ENCODE measurements around the gene ZNF709.
"Not testable (repeated sequence)": the region's sequence is repeated elsewhere in the genome, so short reads cannot be mapped to it uniquely, and the experiment has no call there.

The ZNF709 gene

DNA sequence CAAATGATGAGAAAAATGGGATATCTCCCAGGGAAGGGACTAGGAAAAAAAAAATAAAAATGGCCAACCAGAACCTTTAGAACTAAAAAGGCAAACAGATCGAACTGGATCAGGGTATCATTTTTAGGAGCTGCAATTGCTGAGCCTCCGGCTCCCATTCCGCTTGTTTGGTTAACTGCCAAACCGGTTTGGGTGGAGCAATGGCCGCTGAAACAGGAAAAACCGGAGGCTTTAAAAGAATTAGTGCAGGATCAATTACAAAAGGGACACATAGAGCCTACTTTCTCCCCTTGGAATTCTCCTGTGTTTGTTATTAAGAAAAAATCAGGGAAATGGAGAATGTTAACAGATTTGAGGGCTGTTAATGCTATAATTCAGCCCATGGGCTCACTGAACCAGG is 31.1 kb downstream of the ZNF709 start:
- H3K4me3 ChIP-seq (ENCODE audit: low read depth, low read length), result no peak overlapping the region

DNA sequence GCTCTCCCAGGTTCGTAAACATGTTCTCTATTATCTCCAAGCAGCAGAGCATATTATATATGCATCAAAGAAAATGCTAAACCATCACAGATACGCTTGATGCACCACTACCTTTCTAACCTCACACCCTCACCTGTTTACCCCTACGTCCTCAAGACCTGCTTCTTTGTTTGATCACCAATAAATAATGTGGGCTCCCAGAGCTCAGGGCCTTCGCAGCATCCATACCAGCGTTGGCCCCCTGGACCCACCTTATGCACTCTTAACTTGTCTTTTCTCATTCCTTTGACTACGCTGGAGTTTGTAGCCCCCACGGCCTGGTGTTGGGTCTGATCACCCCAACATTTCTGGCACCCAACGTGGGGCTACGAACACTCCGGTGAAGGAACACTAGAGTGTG is 33.8 kb downstream of the ZNF709 start:
- H3K4me3 ChIP-seq (ENCODE audit: low read depth, low read length), result no peak overlapping the region

DNA sequence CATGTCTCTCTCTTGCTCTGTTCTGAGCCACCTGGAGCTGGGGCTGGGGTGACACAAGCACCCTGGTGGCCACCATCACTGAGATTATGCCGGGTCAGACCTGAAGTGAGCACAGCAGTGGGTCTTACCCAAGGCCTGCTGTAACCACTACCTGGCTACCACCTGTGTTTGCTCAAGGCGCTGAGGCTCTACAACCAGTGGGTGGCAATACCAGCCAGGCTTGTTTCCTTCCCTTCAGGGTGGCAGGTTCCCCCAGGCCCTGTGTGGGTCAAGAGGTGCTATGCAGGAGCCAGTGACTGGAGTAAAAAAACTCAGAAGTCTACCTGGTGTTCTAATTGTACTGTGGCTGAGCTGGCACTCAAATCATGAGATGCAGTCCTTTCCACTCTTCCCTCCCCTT is 35.8 kb downstream of the ZNF709 start:
- no peak overlapping the region for H3K4me3 ChIP-seq (ENCODE audit: low read depth, low read length)

DNA sequence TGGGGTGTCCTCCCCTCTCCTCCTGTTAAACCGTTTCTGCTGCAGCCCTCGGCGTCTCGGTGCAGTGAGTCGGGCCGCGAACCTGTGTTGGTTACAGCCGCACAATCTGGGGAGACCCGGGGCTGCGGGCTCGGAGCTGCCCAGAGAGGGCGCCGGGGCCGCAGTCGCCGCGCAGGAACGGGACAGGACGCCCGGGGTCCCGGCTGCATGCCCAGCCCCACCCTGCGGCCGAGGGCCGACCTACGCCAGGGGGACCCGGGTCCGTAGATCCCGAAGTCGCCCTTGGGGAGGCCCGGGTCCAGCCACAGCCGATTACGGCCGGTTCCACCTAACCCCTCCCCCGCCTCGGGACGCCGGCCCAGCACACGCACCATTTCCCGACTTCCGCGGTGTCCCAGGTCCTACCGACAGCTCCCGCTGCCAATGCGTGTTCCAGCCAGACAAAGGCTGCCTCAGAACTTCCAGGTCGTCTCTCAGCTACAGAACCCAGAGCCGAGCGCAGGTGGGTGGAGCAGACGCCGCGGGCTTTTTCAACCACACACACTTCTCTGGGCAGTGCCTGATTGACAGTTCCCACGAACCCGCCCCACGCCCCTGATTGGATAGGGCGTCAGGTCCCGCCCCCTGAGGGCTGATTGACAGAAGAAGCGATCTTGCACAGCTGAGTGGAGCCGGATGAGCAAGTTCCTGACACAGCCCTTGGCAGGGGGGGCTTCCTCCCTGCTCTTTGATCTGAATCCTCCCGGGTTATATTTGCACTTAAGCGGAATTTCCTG is 43.9 kb downstream of the ZNF709 start, which contains the start of gene ZNF443:
TSS of gene ZNF443 (minus strand) at position 481 of the 776 bp plus-strand sequence. CDS start at position 374, 107 bp downstream.
- peak within 1 kb of the TSS; percentile 63 for H3K4me3 ChIP-seq (ENCODE audit: low read depth, low read length)

DNA sequence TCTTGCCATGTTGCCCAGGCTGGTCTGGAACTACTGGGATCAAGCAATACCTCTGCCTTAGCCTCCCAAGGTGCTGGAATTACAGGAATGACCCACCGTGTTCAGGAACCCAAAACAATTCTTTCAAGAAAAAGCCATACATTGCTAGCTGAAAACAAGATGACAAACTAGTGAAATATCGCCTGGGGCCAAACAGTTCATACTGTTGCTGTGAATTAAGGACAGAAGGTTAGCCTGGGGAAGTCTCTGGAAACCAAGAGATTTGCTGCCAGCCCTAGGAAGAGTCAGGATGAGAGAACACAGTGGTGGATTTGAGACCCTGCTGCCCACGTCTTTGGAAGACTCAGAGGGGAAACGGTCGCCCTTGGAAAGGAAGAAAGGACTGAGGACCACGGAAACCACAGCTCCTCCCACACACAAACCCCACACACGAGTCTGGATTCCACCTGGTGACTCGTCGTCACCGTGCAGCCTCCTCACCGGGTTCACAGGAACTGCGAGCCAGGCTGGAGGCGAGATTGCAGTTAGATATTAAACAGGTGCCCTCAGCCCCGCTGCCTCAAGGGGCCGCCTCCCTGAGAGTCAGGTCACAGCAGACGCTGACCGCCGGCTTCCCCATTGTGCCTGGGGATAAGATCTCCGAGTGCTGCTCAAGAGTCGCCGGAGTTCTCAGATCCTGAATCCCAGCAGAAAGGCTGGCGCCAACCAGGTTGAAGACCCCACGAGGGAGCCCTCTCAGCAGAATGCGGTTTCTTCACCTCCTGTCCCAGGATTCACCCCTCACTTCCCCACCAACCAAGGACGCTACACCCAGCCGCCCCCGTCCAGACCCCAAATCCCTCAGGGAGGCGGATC is 44.7 kb downstream of the ZNF709 start:
- peak overlapping the region; percentile 63 for H3K4me3 ChIP-seq (ENCODE audit: low read depth, low read length)

DNA sequence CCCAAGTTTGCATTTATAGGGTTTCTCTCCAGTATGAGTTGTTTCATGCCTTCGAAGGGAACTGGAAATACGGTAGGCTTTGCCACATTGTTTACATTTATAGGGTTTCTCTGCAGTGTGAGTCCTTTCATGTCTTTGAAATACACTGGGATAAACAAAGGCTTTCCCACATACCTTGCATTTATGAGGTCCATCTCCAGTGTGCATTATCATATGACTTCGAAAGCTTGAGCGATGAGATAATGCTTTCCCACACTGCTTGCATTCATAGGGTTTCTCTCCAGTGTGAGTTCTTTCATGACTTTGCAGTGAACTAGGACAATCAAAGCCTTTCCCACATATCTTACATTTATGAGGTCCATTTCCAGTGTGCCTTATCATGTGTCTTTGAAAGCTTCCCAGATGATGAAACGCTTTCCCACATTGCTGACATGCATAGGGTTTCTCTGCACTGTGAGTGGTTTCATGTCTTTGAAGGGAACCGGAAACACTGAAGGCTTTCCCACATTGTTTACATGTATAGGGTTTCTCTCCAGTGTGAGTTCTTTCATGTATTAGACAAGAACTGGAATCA is 53.8 kb downstream of the ZNF709 start:
- not testable (repeated sequence) for H3K4me3 ChIP-seq (ENCODE audit: low read depth, low read length)

DNA sequence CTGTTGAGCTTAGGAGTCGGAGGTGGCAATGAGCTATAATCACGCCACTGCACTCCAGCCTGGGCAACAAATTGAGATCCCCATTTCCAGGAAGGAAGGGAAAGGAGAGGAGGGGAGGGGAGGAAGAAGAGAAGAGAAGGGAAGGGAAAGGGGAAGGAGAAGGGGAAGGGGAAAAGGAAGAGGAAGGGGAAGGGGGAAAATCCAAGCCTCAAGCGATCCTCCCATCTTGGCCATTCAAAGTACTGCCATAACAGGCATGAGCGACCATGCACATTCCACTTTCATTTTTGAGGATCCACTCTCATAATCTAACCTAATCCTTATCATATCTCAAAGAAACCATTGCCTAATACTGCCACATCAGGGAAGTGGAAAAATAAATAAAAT is 58.7 kb downstream of the ZNF709 start:
- H3K4me3 ChIP-seq (ENCODE audit: low read depth, low read length), result no peak overlapping the region

DNA sequence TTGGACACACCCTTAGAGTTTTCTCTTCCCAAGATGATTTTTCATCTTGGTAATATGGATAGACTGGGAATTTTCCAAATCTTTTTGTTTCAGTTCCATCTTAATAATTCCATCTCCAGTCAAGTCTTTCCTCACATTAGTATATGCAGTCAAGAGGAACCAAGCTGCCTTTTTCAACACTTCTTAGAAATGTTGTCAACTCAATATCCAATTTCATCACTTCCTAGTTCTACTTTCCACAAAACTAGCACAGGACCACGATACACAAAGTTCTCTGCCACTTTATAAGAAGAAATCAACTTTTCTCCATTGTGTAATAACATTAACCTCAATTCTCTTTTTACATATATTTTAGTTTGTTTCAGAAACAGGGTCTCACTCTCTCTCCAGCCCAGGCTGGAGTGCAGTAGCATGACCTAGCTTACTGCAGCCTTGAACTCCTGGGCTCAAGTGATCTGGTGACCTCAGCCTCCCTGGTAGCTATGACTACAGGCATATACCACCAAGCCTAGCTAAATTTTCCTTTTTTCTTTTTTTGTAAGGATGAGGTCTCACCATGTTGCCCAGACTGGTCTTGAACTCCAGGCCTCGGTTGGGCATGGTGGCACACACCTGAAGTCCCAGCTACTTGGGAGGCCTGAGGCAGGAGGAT is 59.3 kb downstream of the ZNF709 start:
- H3K4me3 ChIP-seq (ENCODE audit: low read depth, low read length), result no peak overlapping the region

DNA sequence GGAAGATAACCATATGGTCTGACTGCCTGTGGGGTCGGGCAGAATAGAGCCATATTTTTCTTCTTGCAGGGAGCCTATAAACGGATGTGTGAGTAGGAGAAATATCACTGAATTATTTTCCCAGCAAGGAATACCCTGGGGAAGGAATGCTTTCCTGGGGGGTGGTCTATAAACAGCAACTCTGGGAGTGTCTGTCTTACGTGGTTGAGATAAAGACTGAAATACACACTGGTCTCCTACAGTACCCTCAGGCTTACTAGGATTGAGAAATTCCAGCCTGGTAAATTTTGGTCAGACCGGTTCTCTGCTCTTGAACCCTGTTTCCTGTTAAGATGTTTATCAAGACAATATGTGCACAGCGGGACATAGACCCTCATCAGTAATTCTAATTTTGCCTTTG is 67.3 kb downstream of the ZNF709 start:
- not testable (repeated sequence) for H3K4me3 ChIP-seq (ENCODE audit: low read depth, low read length)

DNA sequence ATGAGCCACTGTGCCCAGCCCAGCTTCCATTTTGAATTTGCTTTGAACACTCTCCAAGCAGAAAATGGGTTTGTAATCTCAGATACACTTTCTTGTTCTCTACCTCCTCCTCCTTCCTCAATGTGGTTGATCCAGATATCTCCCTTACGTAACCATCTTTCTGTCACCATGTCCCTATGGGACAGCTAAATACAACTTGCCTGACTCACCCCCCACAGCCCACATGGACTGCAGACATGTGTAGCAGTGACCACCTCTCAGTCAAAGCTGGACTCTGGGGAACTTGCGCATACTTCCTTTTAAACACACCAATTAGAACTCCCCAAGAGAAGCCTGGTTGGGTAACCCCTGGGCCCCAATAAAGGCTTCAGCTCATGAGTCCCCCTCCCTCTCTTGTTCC is 72.7 kb downstream of the ZNF709 start:
- no peak overlapping the region for H3K4me3 ChIP-seq (ENCODE audit: low read depth, low read length)

Data from iPS-11a (cell line).